GM12878 (cell line): ENCODE measurements around the gene HCCS.

Experiments
- CHD4 ChIP-seq: fragments of 200-600 bp; sonication (generic); IDR thresholded peaks from 2 replicates; pipeline ENCODE4 v1.6.1; 2016; ENCODE audit warnings: mild to moderate bottlenecking
- CREB1 ChIP-seq: IDR thresholded peaks from 2 replicates; pipeline ENCODE4 v1.6.1; 2012; ENCODE audit warnings: low read depth, mild to moderate bottlenecking, inconsistent platforms
- CTCF ChIP-seq, 3 experiments: IDR thresholded peaks in 2 of 3; conservative IDR thresholded peaks in 1 of 3; 2 replicates each; pipeline ENCODE4 v1.5.1; 2011; ENCODE audit warnings: low read depth in 3 of 3, low read length in 3 of 3, mild to moderate bottlenecking in 3 of 3, control low read depth in 2 of 3, moderate library complexity in 2 of 3, inconsistent platforms in 1 of 3, mixed read lengths in 1 of 3; ENCODE audit not compliant: control insufficient read depth in 2 of 3, insufficient read depth in 1 of 3; ENCODE audit errors: extremely low read depth in 1 of 3
- FOXM1 ChIP-seq: IDR thresholded peaks from 2 replicates; pipeline ENCODE4 v1.6.1; 2012; ENCODE audit warnings: low read depth, mild to moderate bottlenecking, inconsistent platforms, low read length, moderate library complexity
- HDAC2 ChIP-seq: fragments of 200-600 bp; sonication (generic); IDR thresholded peaks from 2 replicates; pipeline ENCODE4 v1.6.1; 2017
- POLR2AphosphoS2 ChIP-seq: IDR thresholded peaks from 2 replicates; pipeline ENCODE4 v1.6.1; 2011; ENCODE audit warnings: low read depth, mild to moderate bottlenecking, low read length, improper control_type of control experiment, moderate library complexity
- POLR2AphosphoS5 ChIP-seq: IDR thresholded peaks from 2 replicates; pipeline ENCODE4 v1.6.1; 2011; ENCODE audit warnings: mild to moderate bottlenecking, low read length, inconsistent platforms
- REST ChIP-seq: IDR thresholded peaks from 2 replicates; pipeline ENCODE4 v1.6.1; 2012; ENCODE audit warnings: mild to moderate bottlenecking, low read depth, low read length
- SREBF1 ChIP-seq: IDR thresholded peaks from 2 replicates; pipeline ENCODE4 v1.6.1; 2012; ENCODE audit warnings: mild to moderate bottlenecking, low read length

GRCh38 chrX:11064851-11065600 is 46.1 kb upstream of the HCCS start:
- TF ChIP-seq CTCF (IDR thresholded peaks at IDR 0.05 in 2 of 3, conservative IDR thresholded peaks at IDR 0.05 in 1 of 3; ENCODE audit: control insufficient read depth in 2 of 3, extremely low read depth in 1 of 3, insufficient read depth in 1 of 3, low read depth in 3 of 3, low read length in 3 of 3): no peak
- TF ChIP-seq CHD4: no peak
- TF ChIP-seq SREBF1: no peak
- no peak for TF ChIP-seq POLR2AphosphoS2
- no peak for TF ChIP-seq POLR2AphosphoS5
- TF ChIP-seq CREB1: no peak
- TF ChIP-seq HDAC2: no peak
- TF ChIP-seq REST: no peak
- no peak for TF ChIP-seq FOXM1
